WTC11 (cell line): ENCODE data around the gene IRF8.

Experiments
- ESRRA ChIP-seq: sonication (generic); formaldehyde crosslinking; IDR thresholded peaks from 2 replicates; pipeline ENCODE4 v1.8.1; 2022; ENCODE audit warnings: mild to moderate bottlenecking, missing genetic modification reagents, borderline replicate concordance
- NR2C2 ChIP-seq: sonication (generic); formaldehyde crosslinking; IDR thresholded peaks from 2 replicates; pipeline ENCODE4 v1.8.0; 2022; ENCODE audit warnings: mild to moderate bottlenecking, missing genetic modification reagents
- TF ChIP-seq, protein P1 (sequence below): fragments of 200-600 bp; IDR thresholded peaks from 2 replicates; pipeline ENCODE4 v1.8.0; 2022; ENCODE audit warnings: antibody characterized with exemption
- TF ChIP-seq, protein P2 (sequence below): fragments of 250-450 bp; sonication (Bioruptor Pico); IDR thresholded peaks from 2 replicates; pipeline ENCODE4 v1.9.0; 2021; ENCODE audit warnings: mild to moderate bottlenecking
- TF ChIP-seq, protein P3 (sequence below): sonication (generic); formaldehyde crosslinking; IDR thresholded peaks from 2 replicates; pipeline ENCODE4 v1.8.1; 2022; ENCODE audit warnings: missing genetic modification reagents, borderline replicate concordance
- TF ChIP-seq, protein P4 (sequence below): sonication (generic); formaldehyde crosslinking; IDR thresholded peaks from 2 replicates; pipeline ENCODE4 v1.8.1; 2023; ENCODE audit warnings: mild to moderate bottlenecking, missing genetic modification reagents

DNA sequence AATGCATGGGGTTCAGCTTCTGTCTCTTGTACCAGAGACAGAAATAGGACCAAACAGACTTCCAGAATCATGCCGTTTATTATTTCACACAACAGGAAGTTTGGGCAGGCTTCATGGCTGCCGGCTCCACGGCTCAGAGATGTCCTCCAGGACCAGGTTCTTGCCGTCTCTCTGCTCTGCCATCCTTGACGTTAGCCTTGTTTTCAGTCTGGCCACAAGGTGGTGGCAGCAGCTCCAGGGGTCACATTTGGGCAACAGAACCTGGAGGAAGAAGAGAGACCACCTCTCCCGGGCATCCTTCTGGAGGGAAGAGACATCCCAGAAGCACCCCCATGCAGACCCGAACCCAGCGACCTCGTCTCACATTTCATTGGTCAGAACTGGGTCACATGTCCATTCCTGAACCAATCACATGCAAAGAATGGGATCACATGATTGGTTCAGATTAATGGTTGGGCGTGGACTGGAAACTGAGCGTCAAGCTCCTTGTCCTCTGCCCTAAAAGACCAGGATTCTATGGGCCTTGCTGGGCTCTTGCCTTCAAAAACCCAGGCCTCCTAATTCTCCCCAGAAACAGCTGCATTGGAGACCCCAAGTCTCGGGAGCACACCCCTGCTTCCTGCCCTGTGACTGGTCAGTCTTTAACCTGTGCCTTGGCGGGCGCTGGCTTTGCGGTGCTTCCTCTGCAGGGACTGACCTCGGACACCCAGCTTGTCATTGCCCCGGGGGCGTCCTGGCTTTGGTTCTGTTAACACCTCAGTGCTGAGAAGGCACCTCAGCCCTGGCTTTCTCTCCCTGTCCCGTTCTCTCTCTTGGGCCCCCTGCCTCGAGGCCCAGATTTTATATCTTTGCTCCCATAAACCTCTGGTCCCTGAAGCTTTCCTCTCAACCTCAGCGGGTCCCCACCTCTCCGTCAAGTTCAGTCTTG is 63.3 kb downstream of the IRF8 start:
- TF ChIP-seq ESRRA (CRISPR knock-in tag) (no peak), NR2C2 (CRISPR knock-in tag) (no peak)
- TF ChIP-seq, protein P1, sequence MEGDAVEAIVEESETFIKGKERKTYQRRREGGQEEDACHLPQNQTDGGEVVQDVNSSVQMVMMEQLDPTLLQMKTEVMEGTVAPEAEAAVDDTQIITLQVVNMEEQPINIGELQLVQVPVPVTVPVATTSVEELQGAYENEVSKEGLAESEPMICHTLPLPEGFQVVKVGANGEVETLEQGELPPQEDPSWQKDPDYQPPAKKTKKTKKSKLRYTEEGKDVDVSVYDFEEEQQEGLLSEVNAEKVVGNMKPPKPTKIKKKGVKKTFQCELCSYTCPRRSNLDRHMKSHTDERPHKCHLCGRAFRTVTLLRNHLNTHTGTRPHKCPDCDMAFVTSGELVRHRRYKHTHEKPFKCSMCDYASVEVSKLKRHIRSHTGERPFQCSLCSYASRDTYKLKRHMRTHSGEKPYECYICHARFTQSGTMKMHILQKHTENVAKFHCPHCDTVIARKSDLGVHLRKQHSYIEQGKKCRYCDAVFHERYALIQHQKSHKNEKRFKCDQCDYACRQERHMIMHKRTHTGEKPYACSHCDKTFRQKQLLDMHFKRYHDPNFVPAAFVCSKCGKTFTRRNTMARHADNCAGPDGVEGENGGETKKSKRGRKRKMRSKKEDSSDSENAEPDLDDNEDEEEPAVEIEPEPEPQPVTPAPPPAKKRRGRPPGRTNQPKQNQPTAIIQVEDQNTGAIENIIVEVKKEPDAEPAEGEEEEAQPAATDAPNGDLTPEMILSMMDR = no peak
- TF ChIP-seq, protein P2, sequence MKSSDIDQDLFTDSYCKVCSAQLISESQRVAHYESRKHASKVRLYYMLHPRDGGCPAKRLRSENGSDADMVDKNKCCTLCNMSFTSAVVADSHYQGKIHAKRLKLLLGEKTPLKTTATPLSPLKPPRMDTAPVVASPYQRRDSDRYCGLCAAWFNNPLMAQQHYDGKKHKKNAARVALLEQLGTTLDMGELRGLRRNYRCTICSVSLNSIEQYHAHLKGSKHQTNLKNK = no peak
- TF ChIP-seq, protein P3, sequence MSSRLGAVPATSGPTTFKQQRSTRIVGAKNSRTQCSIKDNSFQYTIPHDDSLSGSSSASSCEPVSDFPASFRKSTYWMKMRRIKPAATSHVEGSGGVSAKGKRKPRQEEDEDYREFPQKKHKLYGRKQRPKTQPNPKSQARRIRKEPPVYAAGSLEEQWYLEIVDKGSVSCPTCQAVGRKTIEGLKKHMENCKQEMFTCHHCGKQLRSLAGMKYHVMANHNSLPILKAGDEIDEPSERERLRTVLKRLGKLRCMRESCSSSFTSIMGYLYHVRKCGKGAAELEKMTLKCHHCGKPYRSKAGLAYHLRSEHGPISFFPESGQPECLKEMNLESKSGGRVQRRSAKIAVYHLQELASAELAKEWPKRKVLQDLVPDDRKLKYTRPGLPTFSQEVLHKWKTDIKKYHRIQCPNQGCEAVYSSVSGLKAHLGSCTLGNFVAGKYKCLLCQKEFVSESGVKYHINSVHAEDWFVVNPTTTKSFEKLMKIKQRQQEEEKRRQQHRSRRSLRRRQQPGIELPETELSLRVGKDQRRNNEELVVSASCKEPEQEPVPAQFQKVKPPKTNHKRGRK = no peak
- TF ChIP-seq, protein P4, sequence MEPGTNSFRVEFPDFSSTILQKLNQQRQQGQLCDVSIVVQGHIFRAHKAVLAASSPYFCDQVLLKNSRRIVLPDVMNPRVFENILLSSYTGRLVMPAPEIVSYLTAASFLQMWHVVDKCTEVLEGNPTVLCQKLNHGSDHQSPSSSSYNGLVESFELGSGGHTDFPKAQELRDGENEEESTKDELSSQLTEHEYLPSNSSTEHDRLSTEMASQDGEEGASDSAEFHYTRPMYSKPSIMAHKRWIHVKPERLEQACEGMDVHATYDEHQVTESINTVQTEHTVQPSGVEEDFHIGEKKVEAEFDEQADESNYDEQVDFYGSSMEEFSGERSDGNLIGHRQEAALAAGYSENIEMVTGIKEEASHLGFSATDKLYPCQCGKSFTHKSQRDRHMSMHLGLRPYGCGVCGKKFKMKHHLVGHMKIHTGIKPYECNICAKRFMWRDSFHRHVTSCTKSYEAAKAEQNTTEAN (CRISPR knock-in tag) = no peak
